PC-9 (cell line): ENCODE results near the gene LENG1.

Experiments
- CTCF ChIP-seq: fragments of 200-600 bp; sonication (generic); conservative IDR thresholded peaks from 2 replicates; pipeline ENCODE4 v1.6.1; 2017; ENCODE audit warnings: mixed run types, antibody characterized with exemption, mild to moderate bottlenecking, moderate library complexity
- EZH2 ChIP-seq: fragments of 200-600 bp; sonication (generic); IDR thresholded peaks from 2 replicates; pipeline ENCODE4 v1.8.0; 2017; ENCODE audit warnings: antibody characterized with exemption, low read depth

- no peak for TF ChIP-seq EZH2
- no peak for TF ChIP-seq CTCF
Observed at GRCh38 chr19:54190503-54191010, 31.0 kb upstream of the LENG1 start.
